Measurements from ENCODE around the gene GLTP. TPM values are rescaled to one million over a fixed set of nuclear protein-coding genes. Genes with fewer than 3 reads are reported as not detected.

Gene GLTP
- total and polyA plus RNA-seq, 2 experiments from 2014 or later, result 20.5 to 24.9 TPM

DNA sequence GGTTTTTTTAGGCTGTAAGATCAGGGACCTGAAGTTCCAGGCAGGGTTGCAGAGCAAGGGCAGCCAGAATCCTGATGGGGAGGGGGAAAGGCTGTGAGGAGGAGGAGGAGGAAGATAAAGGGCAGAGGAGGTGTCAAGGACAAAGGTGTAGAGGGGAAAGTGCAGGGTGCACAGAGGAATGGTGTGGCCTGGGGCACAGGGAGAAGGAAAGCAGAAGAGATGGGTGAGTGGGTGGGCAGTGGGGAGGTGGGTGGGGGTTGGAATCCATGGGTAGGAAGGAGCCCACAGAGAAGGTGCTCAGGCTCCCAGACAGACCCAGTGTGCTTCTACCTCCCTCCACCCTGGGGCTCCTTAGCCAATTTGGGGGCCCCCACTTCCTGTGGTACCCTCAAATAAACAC, 58.4 kb downstream of the GLTP start:
- H3K27ac ChIP-seq, result no peak overlapping the region
- no peaks in the 10 kb centered on the region for H3K36me3 ChIP-seq
- no peaks in the 10 kb centered on the region for H3K4me1 ChIP-seq (ENCODE audit: low read depth)
- DNase-seq (ENCODE audit: low read depth in 1 of 2, low spot score in 1 of 2), result no peak
- H3K4me3 ChIP-seq, result no peak overlapping the region
- no peaks in the 10 kb centered on the region for H3K27me3 ChIP-seq
- TF ChIP-seq, protein P1, sequence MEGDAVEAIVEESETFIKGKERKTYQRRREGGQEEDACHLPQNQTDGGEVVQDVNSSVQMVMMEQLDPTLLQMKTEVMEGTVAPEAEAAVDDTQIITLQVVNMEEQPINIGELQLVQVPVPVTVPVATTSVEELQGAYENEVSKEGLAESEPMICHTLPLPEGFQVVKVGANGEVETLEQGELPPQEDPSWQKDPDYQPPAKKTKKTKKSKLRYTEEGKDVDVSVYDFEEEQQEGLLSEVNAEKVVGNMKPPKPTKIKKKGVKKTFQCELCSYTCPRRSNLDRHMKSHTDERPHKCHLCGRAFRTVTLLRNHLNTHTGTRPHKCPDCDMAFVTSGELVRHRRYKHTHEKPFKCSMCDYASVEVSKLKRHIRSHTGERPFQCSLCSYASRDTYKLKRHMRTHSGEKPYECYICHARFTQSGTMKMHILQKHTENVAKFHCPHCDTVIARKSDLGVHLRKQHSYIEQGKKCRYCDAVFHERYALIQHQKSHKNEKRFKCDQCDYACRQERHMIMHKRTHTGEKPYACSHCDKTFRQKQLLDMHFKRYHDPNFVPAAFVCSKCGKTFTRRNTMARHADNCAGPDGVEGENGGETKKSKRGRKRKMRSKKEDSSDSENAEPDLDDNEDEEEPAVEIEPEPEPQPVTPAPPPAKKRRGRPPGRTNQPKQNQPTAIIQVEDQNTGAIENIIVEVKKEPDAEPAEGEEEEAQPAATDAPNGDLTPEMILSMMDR (IDR thresholded peaks at IDR 0.05; ENCODE audit: low read depth, low read length), result no peak
- no peaks in the 10 kb centered on the region for H3K9me3 ChIP-seq (ENCODE audit: low read depth)

DNA sequence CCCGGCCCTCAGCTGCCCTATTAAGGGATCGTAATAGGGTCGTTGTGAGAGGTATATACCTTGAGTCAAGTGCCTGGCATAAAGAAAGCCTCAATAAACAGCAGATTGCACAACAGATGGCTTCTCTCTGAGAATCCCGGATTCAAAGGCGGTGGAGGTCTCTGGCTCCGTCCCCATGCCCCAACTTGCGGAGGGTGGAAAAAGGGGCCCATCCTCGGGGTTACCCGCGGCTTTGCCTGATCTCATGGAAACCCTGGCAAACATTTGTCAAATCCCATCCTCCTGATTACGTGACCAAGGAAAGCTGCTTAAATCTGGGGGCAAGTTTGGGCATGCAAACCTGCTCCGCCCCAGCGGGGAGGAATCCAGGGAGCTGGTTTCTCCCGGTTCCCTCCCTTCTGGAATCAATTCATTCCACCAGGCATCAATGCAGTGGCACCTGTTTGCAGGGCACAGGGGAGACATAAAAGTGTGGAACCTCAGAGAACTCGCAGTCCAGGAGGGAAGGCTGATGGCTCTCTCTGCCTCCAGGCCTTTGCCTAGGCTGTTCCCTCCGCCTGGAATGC, 59.4 kb downstream of the GLTP start:
- Histone ChIP-seq H3K36me3 (no peaks in the 10 kb centered on the region), H3K4me1 (ENCODE audit: low read depth) (no peaks in the 10 kb centered on the region), H3K9me3 (ENCODE audit: low read depth) (no peaks in the 10 kb centered on the region), H3K27ac (no peak overlapping the region), H3K27me3 (no peaks in the 10 kb centered on the region), H3K4me3 (no peak overlapping the region)
- TF ChIP-seq, protein P1 (IDR thresholded peaks at IDR 0.05; ENCODE audit: low read depth, low read length), result no peak
- DNase-seq (ENCODE audit: low read depth in 1 of 2, low spot score in 1 of 2), result no peak

DNA sequence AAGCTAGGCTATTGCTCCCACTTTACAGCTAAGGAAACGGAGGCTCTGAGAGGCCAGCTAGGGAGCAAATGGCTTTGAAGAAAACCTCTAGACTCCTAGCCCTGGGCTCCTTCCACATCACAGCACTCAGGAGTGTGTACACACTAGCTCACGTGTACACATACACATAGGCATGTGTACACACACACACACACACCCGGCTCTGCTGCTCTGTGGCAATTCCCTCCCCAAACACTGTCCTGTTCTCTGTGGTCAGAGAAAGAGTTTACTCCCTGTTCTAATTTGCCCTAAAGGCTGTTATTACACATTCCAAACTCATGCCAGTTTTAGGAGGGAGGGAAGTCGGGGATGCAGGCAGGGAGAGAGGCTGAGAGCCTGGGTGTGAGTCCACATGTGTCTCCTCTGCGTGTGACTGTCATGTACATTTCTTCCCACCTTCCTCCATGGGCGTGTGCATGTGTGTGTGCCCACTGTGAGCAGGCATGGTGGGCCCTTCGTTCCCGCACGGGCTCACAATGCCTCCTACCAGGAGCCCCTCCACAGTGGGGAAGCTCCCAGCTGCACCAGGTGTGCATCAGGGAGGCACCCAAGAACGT, 61.3 kb downstream of the GLTP start:
- Histone ChIP-seq H3K4me1 (ENCODE audit: low read depth) (no peaks in the 10 kb centered on the region), H3K9me3 (ENCODE audit: low read depth) (no peaks in the 10 kb centered on the region), H3K27ac (no peak overlapping the region), H3K36me3 (no peaks in the 10 kb centered on the region), H3K4me3 (no peak overlapping the region), H3K27me3 (no peaks in the 10 kb centered on the region)
- DNase-seq (ENCODE audit: low read depth in 1 of 2, low spot score in 1 of 2), result peak in 1 of 2 donors; percentile 41
- TF ChIP-seq, protein P1 (IDR thresholded peaks at IDR 0.05; ENCODE audit: low read depth, low read length), result no peak

DNA sequence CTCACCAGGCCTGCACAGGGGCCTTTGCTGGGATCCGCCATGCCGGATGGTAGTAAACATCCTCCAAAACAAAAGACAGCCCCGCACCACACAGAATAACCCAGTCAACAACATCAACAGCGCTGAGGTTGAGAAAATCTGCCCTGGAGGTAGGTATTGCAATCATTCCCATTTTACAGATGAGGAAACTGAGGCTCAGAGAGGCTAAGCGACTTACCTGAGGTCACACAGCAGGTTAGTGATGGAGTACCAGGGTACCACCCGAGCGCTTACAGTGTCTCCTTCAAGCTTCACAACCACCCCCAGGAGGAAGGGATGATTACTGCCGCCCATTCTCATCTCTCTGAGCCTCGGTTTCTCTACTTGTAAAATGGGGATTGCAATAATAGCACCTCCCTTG, 62.1 kb downstream of the GLTP start:
- Histone ChIP-seq H3K9me3 (ENCODE audit: low read depth) (no peaks in the 10 kb centered on the region), H3K4me3 (no peak overlapping the region), H3K4me1 (ENCODE audit: low read depth) (no peaks in the 10 kb centered on the region), H3K27me3 (no peaks in the 10 kb centered on the region), H3K36me3 (no peaks in the 10 kb centered on the region), H3K27ac (no peak overlapping the region)
- TF ChIP-seq, protein P1 (IDR thresholded peaks at IDR 0.05; ENCODE audit: low read depth, low read length), result no peak
- DNase-seq (ENCODE audit: low read depth in 1 of 2, low spot score in 1 of 2), result no peak

DNA sequence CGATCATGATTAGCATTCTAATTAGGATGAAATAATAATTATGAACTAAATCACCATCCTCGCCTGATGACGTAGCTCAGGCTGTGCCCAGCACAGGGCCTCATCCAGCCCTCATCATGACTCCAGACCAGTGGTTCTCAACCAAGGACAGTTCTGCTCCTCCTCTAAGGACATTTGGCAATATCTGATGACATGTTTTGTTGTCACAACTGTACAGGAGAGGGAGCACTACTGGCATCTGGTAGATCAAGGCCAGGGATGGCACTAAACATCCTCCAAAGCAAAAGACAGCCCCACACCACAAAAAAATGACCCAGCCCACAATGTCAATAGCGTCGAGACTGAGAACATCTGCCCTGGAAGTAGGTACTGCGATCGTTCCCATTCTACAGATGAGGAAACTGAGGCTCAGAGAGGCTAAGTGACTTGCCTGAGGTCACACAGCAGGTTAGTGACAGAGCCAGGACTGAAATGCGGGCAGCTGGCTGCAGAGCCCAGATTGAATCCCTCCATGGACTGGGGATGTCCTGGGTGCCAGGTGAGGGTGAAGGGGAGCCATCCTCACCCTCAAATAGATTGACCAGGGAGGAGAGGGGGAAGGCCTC, 62.6 kb downstream of the GLTP start:
- H3K4me3 ChIP-seq, result no peak overlapping the region
- H3K27me3 ChIP-seq, result no peaks in the 10 kb centered on the region
- H3K9me3 ChIP-seq (ENCODE audit: low read depth), result no peaks in the 10 kb centered on the region
- no peak for DNase-seq (ENCODE audit: low read depth in 1 of 2, low spot score in 1 of 2)
- no peak overlapping the region for H3K27ac ChIP-seq
- no peaks in the 10 kb centered on the region for H3K4me1 ChIP-seq (ENCODE audit: low read depth)
- H3K36me3 ChIP-seq, result no peaks in the 10 kb centered on the region
- TF ChIP-seq, protein P1 (IDR thresholded peaks at IDR 0.05; ENCODE audit: low read depth, low read length), result no peak
